Esophagus squamous epithelium (tissue), 5 donors: ENCODE data around the gene MTHFSD. TPM values are rescaled to one million over a fixed set of nuclear protein-coding genes. Genes with fewer than 3 reads are reported as not detected.

Source experiments
- DNase-seq: peaks from one replicate; lab custom pipeline; 2025; lab: John Stamatoyannopoulos, UW
- H3K27ac ChIP-seq, 4 donors: fragments of 200-600 bp; sonication (generic); one replicate each; pipeline ENCODE4 v1.5.1; 2016 to 2019; ENCODE audit warnings: mild to moderate bottlenecking in 1 of 4
- H3K27me3 ChIP-seq, 4 donors: fragments of 200-600 bp; sonication (generic); 1 replicate in 3 of 4; 2 replicates in 1 of 4; pipeline versions ENCODE4 v1.5.1 to v1.6.0; 2017 to 2021; ENCODE audit warnings: antibody characterized with exemption in 1 of 4
- H3K36me3 ChIP-seq, 3 donors: fragments of 200-600 bp; sonication (generic); one replicate each; pipeline ENCODE4 v1.5.1; 2016 to 2019
- H3K4me1 ChIP-seq, 3 donors: fragments of 200-600 bp; sonication (generic); one replicate each; pipeline ENCODE4 v1.5.1; 2017 to 2019
- H3K4me3 ChIP-seq, 4 donors: fragments of 200-600 bp; sonication (generic); 1 replicate in 3 of 4; 2 replicates in 1 of 4; pipeline ENCODE4 v1.5.1; 2016 to 2019; ENCODE audit warnings: mild to moderate bottlenecking in 2 of 4, moderate library complexity in 1 of 4
- H3K9me3 ChIP-seq, 3 donors: fragments of 200-600 bp; sonication (generic); one replicate each; pipeline ENCODE4 v1.5.1; 2016 to 2019
- POLR2A ChIP-seq, 4 donors: fragments of 450-650 bp; IDR thresholded peaks; one replicate each; pipeline ENCODE4 v1.6.1; 2017; ENCODE audit warnings: antibody characterized with exemption in 4 of 4, mild to moderate bottlenecking in 4 of 4, moderate library complexity in 3 of 4
- WGBS, 2 donors: methylation state at CpG; one replicate each; pipeline ENCODE4 v1.1.5; 2018; 5-methylcytosine and 5-hydroxymethylcytosine counted together
- intact Hi-C: fragments of 100-400 bp; cut with DNase I; formaldehyde crosslinking; loops from one replicate; pipeline ENCODE4 v1.15.0; 2022
- total RNA-seq, 4 donors: library from RNA; depleted of rRNA; stranded (reverse); fragments of >200 nt; gene quantifications; one replicate each; pipeline ENCODE4 v1.1.0, GENCODE V29; 2016
- TF ChIP-seq, protein P1 (sequence below), 6 experiments: fragments of 450-650 bp in 4 of 6; fragments of 200-600 bp in 2 of 6; sonication (generic) in 2 of 6; IDR thresholded peaks; one replicate each; pipeline ENCODE4 v1.5.1; 2016 to 2019; ENCODE audit warnings: antibody characterized with exemption in 6 of 6, mild to moderate bottlenecking in 4 of 6, moderate library complexity in 4 of 6
- donor health status: DM: yes; HTN: yes; CAD: no.

The MTHFSD gene
- total RNA-seq, 4 donors from 2014 or later: 10.7 to 17.7 (median 14.8) TPM

DNA sequence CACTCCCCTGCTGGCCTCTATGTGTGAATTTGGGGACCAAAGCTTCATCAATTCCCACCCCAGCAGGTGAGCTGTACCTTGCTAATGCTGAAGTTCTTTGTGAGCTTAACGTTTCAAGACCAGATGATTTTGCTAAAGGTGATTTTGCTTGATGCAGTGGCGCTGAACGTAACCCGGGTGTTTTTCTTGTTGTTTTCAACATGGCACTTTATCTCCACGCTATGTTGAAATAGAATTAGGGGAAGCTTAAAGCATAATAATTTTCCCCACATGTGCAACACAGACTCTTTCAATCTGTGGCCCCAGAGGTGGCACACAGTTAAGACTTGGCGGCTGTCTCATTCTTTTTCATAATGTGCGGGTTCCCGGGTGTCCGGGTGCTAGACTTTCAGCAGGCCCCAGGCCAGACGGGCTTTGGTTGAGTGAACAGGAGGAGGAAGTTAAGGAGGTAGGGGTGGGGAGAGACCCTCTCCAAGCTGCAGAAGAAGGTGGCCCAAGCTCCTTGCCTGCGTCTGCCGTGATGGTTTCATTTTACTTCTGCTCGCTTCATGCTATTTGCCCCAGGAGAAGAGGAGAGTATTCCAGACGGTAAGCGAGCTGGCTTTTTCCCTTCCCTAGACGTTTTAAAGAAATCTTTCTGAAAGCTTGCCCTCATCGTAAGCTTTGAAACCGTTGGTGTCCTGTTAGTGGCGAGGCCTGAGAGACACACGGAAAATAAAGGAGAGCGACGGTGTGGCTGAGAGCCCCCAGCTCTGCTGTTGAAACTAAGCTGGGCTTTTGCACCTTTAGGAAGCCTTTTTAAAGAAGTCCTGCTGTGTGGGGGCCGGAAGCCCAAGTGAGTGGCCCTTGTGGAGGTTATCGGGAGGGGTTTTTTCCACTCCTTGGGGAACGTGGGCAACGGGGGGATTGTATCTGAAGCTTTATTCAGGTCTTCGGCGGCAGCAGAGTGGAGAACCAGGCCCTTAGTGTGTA is 15.8 kb upstream of the MTHFSD start:
- Histone ChIP-seq H3K27ac (no peak overlapping the region), H3K27me3 (peaks cover 10 to 100% (median 24%) of the 10 kb centered on the region in 4 donors), H3K4me3 (peak overlapping the region in 1 of 4 donors; percentile 18), H3K9me3 (no peaks in the 10 kb centered on the region), H3K4me1 (peaks cover under 1 to 31% (median 3%) of the 10 kb centered on the region in 3 donors), H3K36me3 (no peaks in the 10 kb centered on the region)
- WGBS, 2 donors: 76 to 82% methylated on average over 22 to 24 of the region's 28 CpGs
- intact Hi-C loops: loop anchor here (10.0 kb wide), 1 partner anchor 304 kb away; no protein-coding TSS in a partner anchor
- no peak for TF ChIP-seq POLR2A (IDR thresholded peaks at IDR 0.05)
- TF ChIP-seq, protein P1, sequence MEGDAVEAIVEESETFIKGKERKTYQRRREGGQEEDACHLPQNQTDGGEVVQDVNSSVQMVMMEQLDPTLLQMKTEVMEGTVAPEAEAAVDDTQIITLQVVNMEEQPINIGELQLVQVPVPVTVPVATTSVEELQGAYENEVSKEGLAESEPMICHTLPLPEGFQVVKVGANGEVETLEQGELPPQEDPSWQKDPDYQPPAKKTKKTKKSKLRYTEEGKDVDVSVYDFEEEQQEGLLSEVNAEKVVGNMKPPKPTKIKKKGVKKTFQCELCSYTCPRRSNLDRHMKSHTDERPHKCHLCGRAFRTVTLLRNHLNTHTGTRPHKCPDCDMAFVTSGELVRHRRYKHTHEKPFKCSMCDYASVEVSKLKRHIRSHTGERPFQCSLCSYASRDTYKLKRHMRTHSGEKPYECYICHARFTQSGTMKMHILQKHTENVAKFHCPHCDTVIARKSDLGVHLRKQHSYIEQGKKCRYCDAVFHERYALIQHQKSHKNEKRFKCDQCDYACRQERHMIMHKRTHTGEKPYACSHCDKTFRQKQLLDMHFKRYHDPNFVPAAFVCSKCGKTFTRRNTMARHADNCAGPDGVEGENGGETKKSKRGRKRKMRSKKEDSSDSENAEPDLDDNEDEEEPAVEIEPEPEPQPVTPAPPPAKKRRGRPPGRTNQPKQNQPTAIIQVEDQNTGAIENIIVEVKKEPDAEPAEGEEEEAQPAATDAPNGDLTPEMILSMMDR (IDR thresholded peaks at IDR 0.05): no peak
- no peak for DNase-seq

DNA sequence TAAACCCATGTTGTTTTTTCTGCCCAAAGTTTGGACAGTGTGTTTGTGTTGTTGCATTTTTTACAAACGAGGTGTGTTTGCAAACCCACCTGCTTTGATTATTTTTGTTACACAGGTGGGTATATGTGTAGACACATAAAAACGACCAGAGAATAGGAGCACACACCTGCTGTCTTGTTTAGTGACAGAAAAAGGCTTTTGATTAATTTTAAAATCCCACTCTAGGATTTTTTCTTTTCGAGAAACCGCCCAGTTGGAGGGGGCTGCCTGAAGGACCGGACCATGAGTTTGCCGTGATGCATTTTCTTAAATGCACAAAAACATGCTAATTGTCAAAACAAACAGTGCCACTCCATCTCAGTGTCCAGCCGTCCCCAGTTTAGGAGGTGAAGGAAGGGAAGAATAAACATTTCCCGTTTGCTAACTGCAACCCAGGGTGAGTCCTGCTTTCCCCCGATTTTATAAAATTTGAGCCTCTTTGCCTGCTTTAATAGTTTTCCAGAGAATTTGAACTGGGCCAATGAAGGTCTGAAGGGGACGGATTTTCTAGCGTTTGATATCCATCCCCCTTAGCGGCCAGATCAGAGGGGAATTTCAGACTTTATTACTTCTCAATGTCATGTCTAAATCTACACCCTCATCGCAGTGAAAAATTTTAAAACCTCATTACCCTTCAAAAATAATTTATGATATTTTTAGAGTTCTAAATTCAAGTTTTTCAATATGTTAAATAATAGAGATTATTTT is 14.8 kb upstream of the MTHFSD start:
- intact Hi-C loops: loop anchor here (10.0 kb wide), 2 partner anchors 305 to 715 kb away; no protein-coding TSS in a partner anchor
- WGBS, 2 donors: 59 to 61% methylated on average over 13 of the region's 13 CpGs
- H3K4me1 ChIP-seq: peaks cover 0 to 28% (median 4%) of the 10 kb centered on the region in 3 donors
- H3K9me3 ChIP-seq: no peaks in the 10 kb centered on the region
- TF ChIP-seq, protein P1 (IDR thresholded peaks at IDR 0.05): no peak
- TF ChIP-seq POLR2A (IDR thresholded peaks at IDR 0.05): no peak
- H3K27ac ChIP-seq: no peak overlapping the region
- no peaks in the 10 kb centered on the region for H3K36me3 ChIP-seq
- no peak for DNase-seq
- peaks cover 15 to 100% (median 30%) of the 10 kb centered on the region in 4 donors for H3K27me3 ChIP-seq
- peak overlapping the region in 2 of 4 donors; percentile 2 to 38 for H3K4me3 ChIP-seq

DNA sequence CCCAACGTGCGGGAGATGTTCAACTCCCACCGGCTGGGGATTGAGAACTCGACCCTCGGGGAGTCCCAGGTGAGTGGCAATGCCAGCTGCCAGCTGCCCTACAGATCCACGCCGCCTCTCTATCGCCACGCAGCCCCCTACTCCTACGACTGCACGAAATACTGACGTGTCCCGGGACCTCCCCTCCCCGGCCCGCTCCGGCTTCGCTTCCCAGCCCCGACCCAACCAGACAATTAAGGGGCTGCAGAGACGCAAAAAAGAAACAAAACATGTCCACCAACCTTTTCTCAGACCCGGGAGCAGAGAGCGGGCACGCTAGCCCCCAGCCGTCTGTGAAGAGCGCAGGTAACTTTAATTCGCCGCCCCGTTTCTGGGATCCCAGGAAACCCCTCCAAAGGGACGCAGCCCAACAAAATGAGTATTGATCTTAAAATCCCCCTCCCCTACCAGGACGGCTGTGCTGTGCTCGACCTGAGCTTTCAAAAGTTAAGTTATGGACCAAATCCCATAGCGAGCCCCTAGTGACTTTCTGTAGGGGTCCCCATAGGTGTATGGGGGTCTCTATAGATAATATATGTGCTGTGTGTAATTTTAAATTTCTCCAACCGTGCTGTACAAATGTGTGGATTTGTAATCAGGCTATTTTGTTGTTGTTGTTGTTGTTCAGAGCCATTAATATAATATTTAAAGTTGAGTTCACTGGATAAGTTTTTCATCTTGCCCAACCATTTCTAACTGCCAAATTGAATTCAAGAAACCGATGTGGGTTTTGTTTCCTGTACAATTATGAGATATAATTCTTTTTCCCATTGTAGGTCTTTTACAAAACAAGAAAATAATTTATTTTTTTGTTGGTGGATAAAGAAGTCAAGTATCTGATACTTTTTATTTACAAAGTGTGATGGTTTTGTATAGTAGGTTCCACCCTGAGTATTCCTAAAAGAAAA is 13.9 kb upstream of the MTHFSD start:
- DNase-seq: no peak
- WGBS, 2 donors: 15 to 30% methylated on average over 8 to 20 of the region's 33 CpGs
- H3K27me3 ChIP-seq: peaks cover 21 to 100% (median 36%) of the 10 kb centered on the region in 4 donors
- intact Hi-C loops: loop anchor here (10.0 kb wide), 1 partner anchor 716 kb away; no protein-coding TSS in a partner anchor
- peak overlapping the region in 3 of 4 donors; percentile 4 to 75 (median 68) for H3K27ac ChIP-seq
- no peak for TF ChIP-seq POLR2A (IDR thresholded peaks at IDR 0.05)
- TF ChIP-seq, protein P1 (IDR thresholded peaks at IDR 0.05): no peak
- H3K4me1 ChIP-seq: peaks cover 3 to 31% (median 7%) of the 10 kb centered on the region in 3 donors
- no peaks in the 10 kb centered on the region for H3K9me3 ChIP-seq
- peak overlapping the region in 3 of 4 donors; percentile 12 to 62 (median 43) for H3K4me3 ChIP-seq
- H3K36me3 ChIP-seq: no peaks in the 10 kb centered on the region

DNA sequence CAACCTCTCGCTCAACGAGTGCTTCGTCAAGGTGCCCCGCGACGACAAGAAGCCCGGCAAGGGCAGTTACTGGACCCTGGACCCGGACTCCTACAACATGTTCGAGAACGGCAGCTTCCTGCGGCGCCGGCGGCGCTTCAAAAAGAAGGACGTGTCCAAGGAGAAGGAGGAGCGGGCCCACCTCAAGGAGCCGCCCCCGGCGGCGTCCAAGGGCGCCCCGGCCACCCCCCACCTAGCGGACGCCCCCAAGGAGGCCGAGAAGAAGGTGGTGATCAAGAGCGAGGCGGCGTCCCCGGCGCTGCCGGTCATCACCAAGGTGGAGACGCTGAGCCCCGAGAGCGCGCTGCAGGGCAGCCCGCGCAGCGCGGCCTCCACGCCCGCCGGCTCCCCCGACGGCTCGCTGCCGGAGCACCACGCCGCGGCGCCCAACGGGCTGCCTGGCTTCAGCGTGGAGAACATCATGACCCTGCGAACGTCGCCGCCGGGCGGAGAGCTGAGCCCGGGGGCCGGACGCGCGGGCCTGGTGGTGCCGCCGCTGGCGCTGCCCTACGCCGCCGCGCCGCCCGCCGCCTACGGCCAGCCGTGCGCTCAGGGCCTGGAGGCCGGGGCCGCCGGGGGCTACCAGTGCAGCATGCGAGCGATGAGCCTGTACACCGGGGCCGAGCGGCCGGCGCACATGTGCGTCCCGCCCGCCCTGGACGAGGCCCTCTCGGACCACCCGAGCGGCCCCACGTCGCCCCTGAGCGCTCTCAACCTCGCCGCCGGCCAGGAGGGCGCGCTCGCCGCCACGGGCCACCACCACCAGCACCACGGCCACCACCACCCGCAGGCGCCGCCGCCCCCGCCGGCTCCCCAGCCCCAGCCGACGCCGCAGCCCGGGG is 12.9 kb upstream of the MTHFSD start:
- Histone ChIP-seq H3K36me3 (no peaks in the 10 kb centered on the region), H3K4me3 (peak overlapping the region in 3 of 4 donors; percentile 23 to 62 (median 43)), H3K27me3 (peaks cover 22 to 97% (median 35%) of the 10 kb centered on the region in 4 donors), H3K27ac (peak overlapping the region in 3 of 4 donors; percentile 24 to 79 (median 68)), H3K4me1 (peaks cover 4 to 41% (median 8%) of the 10 kb centered on the region in 3 donors), H3K9me3 (no peaks in the 10 kb centered on the region)
- 0 to 2% methylated on average over 10 to 11 of the region's 116 CpGs for WGBS, 2 donors
- TF ChIP-seq, protein P1 (IDR thresholded peaks at IDR 0.05): no peak
- TF ChIP-seq POLR2A (IDR thresholded peaks at IDR 0.05): no peak
- DNase-seq: no peak
- intact Hi-C loops: loop anchor here (10.0 kb wide), 1 partner anchor 717 kb away; no protein-coding TSS in a partner anchor
